MM.1S (cell line): ENCODE results near the gene PLA2G4F.

Source experiments
- DNase-seq: peaks from one replicate; pipeline ENCODE4 v3.0.0-alpha.2; 2015
- H2AFZ ChIP-seq: fragments of 300-600 bp; sonication (generic); 2 replicates; pipeline ENCODE4 v1.6.0; 2016; ENCODE audit warnings: antibody characterized with exemption, low read length
- H3F3A ChIP-seq: fragments of 300-600 bp; sonication (generic); 2 replicates; pipeline ENCODE4 v1.6.1; 2016; ENCODE audit warnings: mild to moderate bottlenecking, antibody characterized with exemption, low read length, moderate library complexity, mixed read lengths; ENCODE audit not compliant: insufficient read depth
- H3K27ac ChIP-seq: fragments of 300-600 bp; sonication (generic); 2 replicates; pipeline ENCODE4 v1.5.1; 2016; ENCODE audit warnings: mild to moderate bottlenecking, low read length
- H3K27me3 ChIP-seq: fragments of 300-600 bp; sonication (generic); replicated peaks from 2 replicates; pipeline ENCODE4 v1.6.0; 2016; ENCODE audit warnings: low read length; ENCODE audit not compliant: insufficient read depth
- H3K36me3 ChIP-seq: fragments of 300-600 bp; sonication (generic); replicated peaks from 2 replicates; pipeline ENCODE4 v1.6.1; 2016; ENCODE audit warnings: mild to moderate bottlenecking, low read length, mixed read lengths; ENCODE audit not compliant: insufficient read depth
- H3K4me1 ChIP-seq: fragments of 300-600 bp; sonication (generic); 2 replicates; pipeline ENCODE4 v1.6.1; 2016; ENCODE audit warnings: low read length, mixed read lengths
- H3K4me2 ChIP-seq: fragments of 300-600 bp; sonication (generic); 2 replicates; pipeline ENCODE4 v1.6.0; 2016; ENCODE audit warnings: low read depth, low read length
- H3K4me3 ChIP-seq: fragments of 300-600 bp; sonication (generic); 2 replicates; pipeline ENCODE4 v1.5.1; 2016; ENCODE audit warnings: low read length, mixed read lengths
- H3K79me2 ChIP-seq: fragments of 300-600 bp; sonication (generic); 2 replicates; pipeline ENCODE4 v1.6.1; 2016; ENCODE audit warnings: mixed run types, low read length, mixed read lengths
- H3K9ac ChIP-seq: fragments of 300-600 bp; sonication (generic); 2 replicates; pipeline ENCODE4 v1.6.1; 2016; ENCODE audit warnings: low read length, mixed read lengths
- H3K9me2 ChIP-seq: fragments of 300-600 bp; sonication (generic); replicated peaks from 2 replicates; pipeline ENCODE4 v1.6.1; 2016; ENCODE audit warnings: mild to moderate bottlenecking, low read length, mixed read lengths; ENCODE audit not compliant: insufficient read depth
- H3K9me3 ChIP-seq: fragments of 300-600 bp; sonication (generic); replicated peaks from 2 replicates; pipeline ENCODE4 v1.6.1; 2016; ENCODE audit warnings: mild to moderate bottlenecking, low read length, mixed read lengths; ENCODE audit not compliant: insufficient read depth
- H4K20me1 ChIP-seq: fragments of 300-600 bp; sonication (generic); 2 replicates; pipeline ENCODE4 v1.6.1; 2016; ENCODE audit warnings: mild to moderate bottlenecking, low read length, moderate library complexity, mixed read lengths; ENCODE audit not compliant: insufficient read depth
- CTCF ChIP-seq: fragments of 300-600 bp; sonication (generic); IDR thresholded peaks from 2 replicates; pipeline ENCODE4 v1.5.1; 2016; ENCODE audit warnings: antibody characterized with exemption, low read length, mixed read lengths
- EZH2 ChIP-seq: fragments of 300-600 bp; sonication (generic); optimal IDR thresholded peaks from 2 replicates; pipeline ENCODE3; 2017; ENCODE audit warnings: low read depth, mild to moderate bottlenecking, antibody characterized with exemption, low read length, mixed read lengths
- EZH2phosphoT487 ChIP-seq: fragments of 300-600 bp; sonication (generic); IDR thresholded peaks from 2 replicates; pipeline ENCODE4 v1.6.1; 2018; ENCODE audit warnings: antibody characterized with exemption, low read length

Gene PLA2G4F

DNA sequence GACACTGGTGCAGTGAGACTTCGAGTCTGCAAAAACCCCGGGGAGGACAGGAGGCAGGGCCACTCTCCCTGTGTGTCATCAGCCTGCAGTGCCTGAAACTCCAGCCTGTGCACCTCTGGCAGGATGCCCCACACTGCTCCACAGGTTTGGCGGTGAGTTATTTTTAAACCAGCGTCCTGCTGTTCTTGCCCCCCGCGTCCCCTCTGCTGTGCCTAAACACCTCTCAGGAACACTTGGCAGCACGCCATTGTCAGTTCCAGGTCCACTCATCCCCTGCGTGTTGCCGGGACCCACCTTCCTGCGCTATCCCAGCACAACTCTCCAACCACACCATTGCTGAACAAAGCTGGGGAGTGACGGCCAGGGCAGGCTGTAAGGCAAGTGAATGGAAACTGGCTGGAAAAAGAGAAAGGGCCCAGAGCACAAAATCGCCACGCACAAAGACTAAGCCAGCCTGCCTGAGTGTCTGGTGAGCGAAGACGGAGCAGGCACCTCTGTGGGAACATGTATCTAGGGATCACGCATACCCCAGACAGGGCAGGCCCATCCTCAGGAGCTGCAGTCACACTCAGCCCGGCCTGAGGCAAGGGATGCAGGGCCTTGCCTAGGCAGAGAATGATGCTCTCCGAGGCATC, 3.1 kb upstream of the PLA2G4F start:
- no peaks in the 10 kb centered on the region for H3K9me3 ChIP-seq
- H3K9me2 ChIP-seq = no peaks in the 10 kb centered on the region
- DNase-seq = no peak
- H3K4me2 ChIP-seq = no peak overlapping the region
- no peaks in the 10 kb centered on the region for H4K20me1 ChIP-seq
- H3K9ac ChIP-seq = no peak overlapping the region
- no peaks in the 10 kb centered on the region for H3K79me2 ChIP-seq
- no peaks in the 10 kb centered on the region for H3F3A ChIP-seq
- TF ChIP-seq EZH2 (no peak), EZH2phosphoT487 (no peak), CTCF (no peak)
- no peaks in the 10 kb centered on the region for H3K36me3 ChIP-seq
- no peaks in the 10 kb centered on the region for H3K27me3 ChIP-seq
- H2AFZ ChIP-seq = no peak overlapping the region
- no peak overlapping the region for H3K27ac ChIP-seq
- no peak overlapping the region for H3K4me3 ChIP-seq
- no peaks in the 10 kb centered on the region for H3K4me1 ChIP-seq

DNA sequence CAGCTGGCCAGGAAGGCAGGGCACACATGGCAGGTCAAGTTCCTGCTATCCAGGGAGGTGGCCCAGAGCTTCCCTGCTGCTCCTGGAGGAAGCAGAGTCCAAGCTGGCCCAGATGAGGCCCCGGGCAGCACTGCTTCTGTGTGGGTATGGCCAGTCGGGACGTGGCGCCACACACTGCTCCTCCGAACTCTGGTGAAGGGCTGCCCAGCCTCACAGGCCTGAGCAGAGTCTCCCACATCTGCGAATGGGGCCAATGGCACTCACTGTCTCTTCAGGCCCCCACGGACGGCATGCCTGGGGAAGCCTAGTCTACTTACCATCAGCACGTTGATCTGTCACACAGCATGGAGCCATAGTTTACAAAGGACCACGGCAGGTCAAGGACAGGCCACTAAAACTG, 2.5 kb upstream of the PLA2G4F start:
- Histone ChIP-seq H3K9me2 (no peaks in the 10 kb centered on the region), H4K20me1 (no peaks in the 10 kb centered on the region), H3K27ac (no peak overlapping the region), H3K27me3 (no peaks in the 10 kb centered on the region), H3K4me2 (no peak overlapping the region), H3K4me3 (no peak overlapping the region), H3F3A (no peaks in the 10 kb centered on the region), H3K36me3 (no peaks in the 10 kb centered on the region), H2AFZ (no peak overlapping the region), H3K9me3 (no peaks in the 10 kb centered on the region), H3K4me1 (no peaks in the 10 kb centered on the region), H3K9ac (no peak overlapping the region), H3K79me2 (no peaks in the 10 kb centered on the region)
- DNase-seq = no peak
- TF ChIP-seq CTCF (no peak), EZH2phosphoT487 (no peak), EZH2 (no peak)

- no peaks in the 10 kb centered on the region for H3K9me3 ChIP-seq
- H2AFZ ChIP-seq = no peak overlapping the region
- H3K9me2 ChIP-seq = no peaks in the 10 kb centered on the region
- H3K4me1 ChIP-seq = no peaks in the 10 kb centered on the region
- H3K79me2 ChIP-seq = no peaks in the 10 kb centered on the region
- H3K27me3 ChIP-seq = no peaks in the 10 kb centered on the region
- no peak overlapping the region for H3K9ac ChIP-seq
- H3K4me2 ChIP-seq = no peak overlapping the region
- no peak overlapping the region for H3K27ac ChIP-seq
- no peak overlapping the region for H3K4me3 ChIP-seq
- H4K20me1 ChIP-seq = no peaks in the 10 kb centered on the region
- no peaks in the 10 kb centered on the region for H3F3A ChIP-seq
- no peak for DNase-seq
- no peaks in the 10 kb centered on the region for H3K36me3 ChIP-seq
- TF ChIP-seq EZH2 = no peak
- no peak for TF ChIP-seq EZH2phosphoT487
- no peak for TF ChIP-seq CTCF
Measured at GRCh38 chr15:42157981-42158765, 1.7 kb upstream of the PLA2G4F start.
